ENCODE data around the gene SGK1.

Gene SGK1

GRCh38 chr6:134152767-134153485 is 165.0 kb downstream of the SGK1 start:
- TF ChIP-seq CTCF (conservative IDR thresholded peaks at IDR 0.05; ENCODE audit: low read depth, low read length) = no peak
- no peak for DNase-seq (ENCODE audit: low read depth)
- H3K4me3 ChIP-seq (ENCODE audit: low read depth, low read length) = no peak overlapping the region

GRCh38 chr6:134148566-134148965 is 169.3 kb downstream of the SGK1 start:
- TF ChIP-seq CTCF (conservative IDR thresholded peaks at IDR 0.05; ENCODE audit: low read depth, low read length) = no peak
- no peak overlapping the region for H3K4me3 ChIP-seq (ENCODE audit: low read depth, low read length)
- DNase-seq (ENCODE audit: low read depth) = no peak

GRCh38 chr6:134147034-134147533 is 170.8 kb downstream of the SGK1 start:
- DNase-seq (ENCODE audit: low read depth) = no peak
- no peak for TF ChIP-seq CTCF (conservative IDR thresholded peaks at IDR 0.05; ENCODE audit: low read depth, low read length)
- no peak overlapping the region for H3K4me3 ChIP-seq (ENCODE audit: low read depth, low read length)

GRCh38 chr6:134146268-134147033 is 171.5 kb downstream of the SGK1 start:
- H3K4me3 ChIP-seq (ENCODE audit: low read depth, low read length) = no peak overlapping the region
- DNase-seq (ENCODE audit: low read depth) = no peak
- no peak for TF ChIP-seq CTCF (conservative IDR thresholded peaks at IDR 0.05; ENCODE audit: low read depth, low read length)

GRCh38 chr6:134145786-134146185 is 172.1 kb downstream of the SGK1 start:
- TF ChIP-seq CTCF (conservative IDR thresholded peaks at IDR 0.05; ENCODE audit: low read depth, low read length) = no peak
- no peak overlapping the region for H3K4me3 ChIP-seq (ENCODE audit: low read depth, low read length)
- DNase-seq (ENCODE audit: low read depth) = peak; percentile 61

GRCh38 chr6:134138226-134138975 is 179.5 kb downstream of the SGK1 start:
- DNase-seq (ENCODE audit: low read depth) = peak; percentile 53
- no peak for TF ChIP-seq CTCF (conservative IDR thresholded peaks at IDR 0.05; ENCODE audit: low read depth, low read length)
- no peak overlapping the region for H3K4me3 ChIP-seq (ENCODE audit: low read depth, low read length)
